Endodermal cell (in vitro differentiated cells): Measurements from ENCODE around the gene MLST8. TPM values are rescaled to one million over a fixed set of nuclear protein-coding genes. Genes with fewer than 3 reads are reported as not detected.
A peak's percentile ranks its signal among the peaks of the same experiment; 100 is the strongest.

ENCODE experiments used
- DNase-seq: peaks from one replicate; pipeline ENCODE4 v3.0.0-alpha.2; 2017
- H3K27ac ChIP-seq: 2 replicates; pipeline ENCODE4 v1.5.1; 2013; ENCODE audit warnings: mild to moderate bottlenecking, low read depth, low read length, moderate library complexity
- H3K27me3 ChIP-seq: 2 replicates; pipeline ENCODE4 v1.6.1; 2013; ENCODE audit warnings: mild to moderate bottlenecking, low read length, moderate library complexity; ENCODE audit not compliant: insufficient read depth, control insufficient read depth, poor library complexity, severe bottlenecking
- H3K36me3 ChIP-seq: 2 replicates; pipeline ENCODE4 v1.7.0; 2013; ENCODE audit warnings: mild to moderate bottlenecking, low read length, moderate library complexity; ENCODE audit not compliant: control insufficient read depth, insufficient read depth
- H3K4me1 ChIP-seq: one replicate; pipeline ENCODE4 v1.7.0; 2013; ENCODE audit warnings: low read length; ENCODE audit not compliant: control insufficient read depth, insufficient read depth
- H3K4me3 ChIP-seq: 2 replicates; pipeline ENCODE4 v1.5.1; 2013; ENCODE audit warnings: mild to moderate bottlenecking, low read length, moderate library complexity
- H3K9ac ChIP-seq: 2 replicates; pipeline ENCODE4 v1.6.1; 2013; ENCODE audit warnings: mild to moderate bottlenecking, low read length, moderate library complexity; ENCODE audit not compliant: poor library complexity, severe bottlenecking; ENCODE audit errors: extremely low read depth
- H3K9me3 ChIP-seq: 2 replicates; pipeline ENCODE4 v1.6.1; 2013; ENCODE audit warnings: mild to moderate bottlenecking, low read length, moderate library complexity; ENCODE audit not compliant: control insufficient read depth
- H3K27ac Mint-ChIP-seq: 2 replicates; pipeline ENCODE4 v1.8.0; 2020; ENCODE audit warnings: mixed read lengths
- H3K27me3 Mint-ChIP-seq: 2 replicates; pipeline ENCODE4 v1.8.0; 2021; ENCODE audit warnings: mild to moderate bottlenecking, mixed read lengths; ENCODE audit not compliant: insufficient read depth
- H3K36me3 Mint-ChIP-seq: 2 replicates; pipeline ENCODE4 v1.8.0; 2020; ENCODE audit warnings: low read depth, mixed read lengths
- H3K4me1 Mint-ChIP-seq: 2 replicates; pipeline ENCODE4 v1.8.0; 2020; ENCODE audit warnings: mixed read lengths
- H3K4me3 Mint-ChIP-seq: 2 replicates; pipeline ENCODE4 v1.8.0; 2020; ENCODE audit warnings: mild to moderate bottlenecking, moderate library complexity, mixed read lengths
- H3K9me3 Mint-ChIP-seq: 2 replicates; pipeline ENCODE4 v1.8.0; 2020; ENCODE audit warnings: mild to moderate bottlenecking, mixed read lengths
- WGBS, 2 experiments: methylation state at CpG; one replicate each; pipeline versions ENCODE4 v1.1.5 to v1.1.7; 2013; ENCODE audit warnings: missing lambda C conversion rate in 2 of 2, mixed read lengths in 1 of 2; ENCODE audit not compliant: insufficient coverage in 1 of 2, insufficient read length in 1 of 2; 5-methylcytosine and 5-hydroxymethylcytosine counted together
- total RNA-seq, 2 donors: library from RNA; stranded (reverse); fragmentation: NEBNext Ultra II Directional in 1 of 2; extraction: Animal tissue kit (Norgen Biotek cat#: 25700) in 1 of 2; gene quantifications; 2 replicates in 1 of 2; 3 replicates in 1 of 2; pipeline ENCODE4 v1.2.1, GENCODE V29; 2021
- TF ChIP-seq, protein P1 (sequence below): fragments of 200-600 bp; sonication (generic); conservative IDR thresholded peaks from 2 replicates; pipeline ENCODE4 v1.5.0; 2021; ENCODE audit warnings: antibody characterized with exemption, mild to moderate bottlenecking

The MLST8 gene
- total RNA-seq, 2 donors from 2014 or later: 60.3 to 70.8 TPM

DNA sequence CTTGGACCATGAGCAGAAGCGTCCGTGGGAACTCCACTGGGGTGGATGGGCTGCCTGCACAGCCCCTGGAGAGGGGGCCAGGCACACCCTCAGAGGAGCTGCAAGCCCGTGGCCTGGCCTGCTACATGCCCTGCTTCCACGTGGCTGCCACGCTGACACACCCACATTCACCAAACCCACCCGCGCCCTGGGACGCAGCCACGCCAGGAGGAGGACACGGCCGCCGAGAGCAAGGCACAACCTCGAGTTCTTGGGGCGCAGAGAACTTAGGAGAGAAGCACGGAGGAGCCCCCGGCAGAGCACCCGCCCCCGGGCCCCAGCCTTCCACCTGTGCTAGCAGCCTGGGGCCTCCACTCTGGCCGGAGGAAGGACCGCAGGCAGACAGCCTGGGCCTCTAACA is 27.7 kb upstream of the MLST8 start:
- Histone ChIP-seq H3K27ac (peak overlapping the region; percentile 32), H3K9ac (no peak overlapping the region), H3K27me3 (no peaks in the 10 kb centered on the region), H3K9me3 (no peaks in the 10 kb centered on the region), H3K4me3 (no peak overlapping the region), H3K36me3 (peaks cover 5% of the 10 kb centered on the region), H3K4me1 (no peaks in the 10 kb centered on the region)
- TF ChIP-seq, protein P1, sequence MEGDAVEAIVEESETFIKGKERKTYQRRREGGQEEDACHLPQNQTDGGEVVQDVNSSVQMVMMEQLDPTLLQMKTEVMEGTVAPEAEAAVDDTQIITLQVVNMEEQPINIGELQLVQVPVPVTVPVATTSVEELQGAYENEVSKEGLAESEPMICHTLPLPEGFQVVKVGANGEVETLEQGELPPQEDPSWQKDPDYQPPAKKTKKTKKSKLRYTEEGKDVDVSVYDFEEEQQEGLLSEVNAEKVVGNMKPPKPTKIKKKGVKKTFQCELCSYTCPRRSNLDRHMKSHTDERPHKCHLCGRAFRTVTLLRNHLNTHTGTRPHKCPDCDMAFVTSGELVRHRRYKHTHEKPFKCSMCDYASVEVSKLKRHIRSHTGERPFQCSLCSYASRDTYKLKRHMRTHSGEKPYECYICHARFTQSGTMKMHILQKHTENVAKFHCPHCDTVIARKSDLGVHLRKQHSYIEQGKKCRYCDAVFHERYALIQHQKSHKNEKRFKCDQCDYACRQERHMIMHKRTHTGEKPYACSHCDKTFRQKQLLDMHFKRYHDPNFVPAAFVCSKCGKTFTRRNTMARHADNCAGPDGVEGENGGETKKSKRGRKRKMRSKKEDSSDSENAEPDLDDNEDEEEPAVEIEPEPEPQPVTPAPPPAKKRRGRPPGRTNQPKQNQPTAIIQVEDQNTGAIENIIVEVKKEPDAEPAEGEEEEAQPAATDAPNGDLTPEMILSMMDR: no peak
- no peaks in the 10 kb centered on the region for H3K4me1 Mint-ChIP-seq
- no peaks in the 10 kb centered on the region for H3K27me3 Mint-ChIP-seq
- peaks cover 24% of the 10 kb centered on the region for H3K36me3 Mint-ChIP-seq
- H3K9me3 Mint-ChIP-seq: no peaks in the 10 kb centered on the region
- H3K4me3 Mint-ChIP-seq: no peak overlapping the region
- WGBS, 2 experiments: 93 to 95% methylated on average over 14 to 20 of the region's 20 CpGs
- no peak for DNase-seq
- no peak overlapping the region for H3K27ac Mint-ChIP-seq

DNA sequence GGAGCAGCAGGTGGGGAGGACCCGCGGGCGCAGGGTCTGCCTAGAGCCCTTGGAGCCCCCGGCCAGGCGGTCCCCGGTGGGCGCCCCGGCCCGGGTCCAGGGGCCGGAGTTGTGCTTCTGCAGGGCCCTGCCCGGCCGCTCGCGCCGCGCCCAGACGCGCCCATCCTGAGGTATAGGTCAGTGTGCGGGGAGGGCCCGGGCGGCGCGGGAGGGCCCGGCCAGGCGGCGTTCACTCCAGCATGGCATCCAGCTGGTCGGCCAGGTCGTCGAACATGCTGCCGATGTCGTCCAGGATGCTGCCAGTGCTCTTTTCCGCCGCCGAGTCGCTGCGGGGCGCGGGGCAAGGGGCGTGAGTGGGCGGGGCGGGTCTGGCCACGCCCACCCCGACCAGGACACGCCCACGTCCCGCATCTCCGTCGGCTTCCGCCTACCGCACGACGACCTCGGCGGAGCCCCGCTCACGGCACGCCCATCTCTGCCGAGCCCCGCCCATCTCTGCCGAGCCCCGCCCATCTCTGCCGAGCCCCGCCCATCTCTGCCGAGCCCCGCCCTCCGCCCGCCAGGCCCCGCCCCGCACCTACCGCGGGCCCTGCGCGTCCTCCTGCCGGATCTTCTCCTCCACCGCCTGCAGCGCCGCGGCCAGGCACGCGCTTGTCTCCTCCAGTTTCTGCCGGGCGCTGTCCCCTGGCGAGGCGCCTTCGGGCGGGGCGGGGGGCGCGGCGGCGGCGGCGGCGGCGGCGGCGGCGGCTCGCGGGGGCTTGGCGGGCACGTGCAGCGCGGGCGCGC is 26.7 kb upstream of the MLST8 start:
- Mint-ChIP-seq H3K36me3 (peaks cover 21% of the 10 kb centered on the region), H3K9me3 (no peaks in the 10 kb centered on the region), H3K27me3 (no peaks in the 10 kb centered on the region), H3K4me3 (no peak overlapping the region), H3K27ac (no peak overlapping the region), H3K4me1 (no peaks in the 10 kb centered on the region)
- Histone ChIP-seq H3K9ac (no peak overlapping the region), H3K27ac (no peak overlapping the region), H3K9me3 (no peaks in the 10 kb centered on the region), H3K4me3 (no peak overlapping the region), H3K4me1 (no peaks in the 10 kb centered on the region), H3K36me3 (peaks cover 5% of the 10 kb centered on the region), H3K27me3 (no peaks in the 10 kb centered on the region)
- TF ChIP-seq, protein P1: no peak
- WGBS, 2 experiments: 75 to 76% methylated on average over 15 to 103 of the region's 106 CpGs
- DNase-seq: peak; percentile 94

DNA sequence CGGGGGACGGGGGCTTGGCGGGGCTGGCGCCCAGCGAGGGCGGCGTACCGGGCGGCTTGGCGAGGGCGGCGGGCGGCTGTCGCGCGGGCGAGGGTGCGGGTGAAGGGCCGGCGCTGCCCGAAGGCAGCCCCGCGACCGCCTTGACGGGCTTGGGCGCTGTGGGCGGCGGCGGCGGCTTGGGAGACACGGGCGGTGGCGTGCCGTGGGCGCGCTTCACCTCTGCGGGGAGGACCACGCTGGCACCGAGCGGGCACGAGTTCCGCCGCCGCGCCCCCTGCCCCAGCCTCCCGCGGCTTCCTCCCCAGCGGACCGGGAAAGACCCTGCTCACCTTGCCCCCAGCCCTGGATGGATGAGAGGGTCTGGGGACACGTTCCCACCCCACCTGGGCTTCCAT is 26.1 kb upstream of the MLST8 start:
- H3K36me3 ChIP-seq: peaks cover 2% of the 10 kb centered on the region
- H3K27ac ChIP-seq: no peak overlapping the region
- no peaks in the 10 kb centered on the region for H3K4me1 Mint-ChIP-seq
- H3K9me3 ChIP-seq: no peaks in the 10 kb centered on the region
- no peak overlapping the region for H3K4me3 ChIP-seq
- TF ChIP-seq, protein P1: no peak
- H3K27me3 Mint-ChIP-seq: no peaks in the 10 kb centered on the region
- no peak for DNase-seq
- no peak overlapping the region for H3K27ac Mint-ChIP-seq
- H3K4me3 Mint-ChIP-seq: no peak overlapping the region
- 98 to 99% methylated on average over 23 to 44 of the region's 50 CpGs for WGBS, 2 experiments
- H3K9ac ChIP-seq: no peak overlapping the region
- no peaks in the 10 kb centered on the region for H3K27me3 ChIP-seq
- H3K4me1 ChIP-seq: no peaks in the 10 kb centered on the region
- peaks cover 17% of the 10 kb centered on the region for H3K36me3 Mint-ChIP-seq
- H3K9me3 Mint-ChIP-seq: no peaks in the 10 kb centered on the region
